HepG2 (cell line): Measurements from ENCODE around the gene NOL4L. TPM values are rescaled to one million over a fixed set of nuclear protein-coding genes. Genes with fewer than 3 reads are reported as not detected.

Experiments used
- AGO2 ChIP-seq: fragments of 200-400 bp; formaldehyde crosslinking; optimal IDR thresholded peaks from 2 replicates; pipeline ENCODE3; 2017; ENCODE audit warnings: mild to moderate bottlenecking, low read depth, low read length, moderate library complexity
- BRCA1 ChIP-seq: sonication (generic); formaldehyde crosslinking; IDR thresholded peaks from 2 replicates; pipeline ENCODE4 v1.4.0; 2020; ENCODE audit warnings: missing genetic modification reagents
- CENPX ChIP-seq: sonication (generic); formaldehyde crosslinking; IDR thresholded peaks from 2 replicates; pipeline ENCODE4 v1.9.0; 2021; ENCODE audit warnings: mild to moderate bottlenecking, missing genetic modification reagents, moderate library complexity
- DRAP1 ChIP-seq: IDR thresholded peaks from 2 replicates; pipeline ENCODE4 v1.6.1; 2016; ENCODE audit warnings: missing genetic modification reagents, missing compliant biosample characterization
- ETV5 ChIP-seq: IDR thresholded peaks from 2 replicates; pipeline ENCODE4 v1.6.1; 2018; ENCODE audit warnings: missing biosample characterization, missing genetic modification reagents, inconsistent platforms, borderline replicate concordance
- HNRNPK ChIP-seq: fragments of 200-400 bp; formaldehyde crosslinking; IDR thresholded peaks from 2 replicates; pipeline ENCODE4 v1.6.1; 2018; ENCODE audit warnings: low read length, low read depth, moderate library complexity, mild to moderate bottlenecking; ENCODE audit not compliant: poor library complexity, severe bottlenecking
- JUNB ChIP-seq: sonication (generic); formaldehyde crosslinking; IDR thresholded peaks from 2 replicates; pipeline ENCODE4 v1.8.0; 2022; ENCODE audit warnings: missing genetic modification reagents, mild to moderate bottlenecking, borderline replicate concordance
- KDM2A ChIP-seq: sonication (generic); formaldehyde crosslinking; IDR thresholded peaks from 2 replicates; pipeline ENCODE4 v1.4.0; 2020; ENCODE audit warnings: low read depth, missing genetic modification reagents, borderline replicate concordance
- KDM5B ChIP-seq: sonication (generic); formaldehyde crosslinking; IDR thresholded peaks from 2 replicates; pipeline ENCODE4 v1.4.0; 2020; ENCODE audit warnings: missing genetic modification reagents, mild to moderate bottlenecking, borderline replicate concordance
- PITX1 ChIP-seq: sonication (generic); formaldehyde crosslinking; IDR thresholded peaks from 2 replicates; pipeline ENCODE4 v1.5.1; 2020; ENCODE audit warnings: mild to moderate bottlenecking, missing genetic modification reagents
- RORA ChIP-seq: sonication (generic); formaldehyde crosslinking; IDR thresholded peaks from 2 replicates; pipeline ENCODE4 v1.5.0; 2020; ENCODE audit warnings: mild to moderate bottlenecking, missing genetic modification reagents, moderate library complexity
- SMAD9 ChIP-seq: sonication (generic); formaldehyde crosslinking; IDR thresholded peaks from 2 replicates; pipeline ENCODE4 v1.5.1; 2020; ENCODE audit warnings: mild to moderate bottlenecking, missing genetic modification reagents
- SNAPC2 ChIP-seq: sonication (generic); formaldehyde crosslinking; IDR thresholded peaks from 2 replicates; pipeline ENCODE4 v1.8.1; 2022; ENCODE audit warnings: mild to moderate bottlenecking, missing genetic modification reagents
- SP1 ChIP-seq, 2 experiments: fragments of 450-650 bp in 1 of 2; sonication (generic) in 1 of 2; formaldehyde crosslinking in 1 of 2; IDR thresholded peaks; 2 replicates each; pipeline versions ENCODE4 v1.4.0 to v1.6.1; 2016 to 2020; ENCODE audit warnings: missing genetic modification reagents in 1 of 2
- TIGD3 ChIP-seq: sonication (generic); formaldehyde crosslinking; IDR thresholded peaks from 2 replicates; pipeline ENCODE4 v1.5.1; 2020; ENCODE audit warnings: mild to moderate bottlenecking, missing genetic modification reagents, borderline replicate concordance
- ZFYVE20 ChIP-seq: sonication (generic); formaldehyde crosslinking; IDR thresholded peaks from 2 replicates; pipeline ENCODE4 v1.8.0; 2023; ENCODE audit warnings: low read depth, mild to moderate bottlenecking, moderate library complexity, missing genetic modification reagents, borderline replicate concordance
- ZNF331 ChIP-seq: sonication (generic); formaldehyde crosslinking; IDR thresholded peaks from 2 replicates; pipeline ENCODE4 v1.4.0; 2020; ENCODE audit warnings: missing genetic modification reagents
- ZNF550 ChIP-seq: sonication (generic); formaldehyde crosslinking; IDR thresholded peaks from 2 replicates; pipeline ENCODE4 v1.4.0; 2020; ENCODE audit warnings: mild to moderate bottlenecking, missing genetic modification reagents, borderline replicate concordance
- ZNF597 ChIP-seq: sonication (generic); formaldehyde crosslinking; IDR thresholded peaks from 2 replicates; pipeline ENCODE4 v1.5.0; 2020; ENCODE audit warnings: missing genetic modification reagents
- ZNF720 ChIP-seq: sonication (generic); formaldehyde crosslinking; IDR thresholded peaks from 2 replicates; pipeline ENCODE4 v1.4.0; 2020; ENCODE audit warnings: missing genetic modification reagents
- ZSCAN12 ChIP-seq: sonication (generic); formaldehyde crosslinking; IDR thresholded peaks from 2 replicates; pipeline ENCODE4 v1.9.0; 2021; ENCODE audit warnings: mild to moderate bottlenecking, missing genetic modification reagents
- ZXDC ChIP-seq: sonication (generic); formaldehyde crosslinking; IDR thresholded peaks from 2 replicates; pipeline ENCODE4 v1.5.0; 2020; ENCODE audit warnings: mild to moderate bottlenecking, missing genetic modification reagents
- polyA plus RNA-seq, 8 experiments: library from polyadenylated mRNA; depleted of rRNA in 3 of 8; stranded (reverse) in 7 of 8; unstranded in 1 of 8; fragments of >200 nt; fragmentation: Illumina TruSeq in 4 of 8; extraction: Trizol in 4 of 8; gene quantifications; 2 replicates each; pipeline versions ENCODE4 v1.2.1 to v1.2.3, GENCODE V29; 2011 to 2016; ENCODE audit warnings: low read depth in 4 of 8, missing spikeins in 1 of 8, mixed read lengths in 1 of 8; ENCODE audit not compliant: insufficient read depth in 1 of 8
- total RNA-seq, 5 experiments: library from RNA; depleted of rRNA; stranded (reverse); fragments of >200 nt; fragmentation: Illumina TruSeq; extraction: Trizol; gene quantifications; 2 replicates each; pipeline ENCODE4 v1.2.3, GENCODE V29; 2016; ENCODE audit warnings: low read depth in 1 of 5

NOL4L gene
- total and polyA plus RNA-seq, 2 of the 13 experiments (the other 11 are each of a cell fraction or from before 2014, with no cell fraction given): 16.6 to 35.4 TPM

- TF ChIP-seq AGO2 (peak; percentile 76), PITX1 (CRISPR knock-in tag) (no peak), HNRNPK (no peak), KDM2A (CRISPR knock-in tag) (no peak), ZSCAN12 (no peak), TIGD3 (CRISPR knock-in tag) (no peak), CENPX (CRISPR knock-in tag) (no peak), JUNB (no peak), BRCA1 (CRISPR knock-in tag) (no peak), DRAP1 (CRISPR knock-in tag) (no peak), SNAPC2 (CRISPR knock-in tag) (no peak), ZNF597 (CRISPR knock-in tag) (no peak), ZNF550 (CRISPR knock-in tag) (no peak), ZFYVE20 (CRISPR knock-in tag) (no peak), ETV5 (no peak), RORA (no peak), ZNF720 (no peak), ZXDC (CRISPR knock-in tag) (no peak), SP1 (IDR thresholded peaks at IDR 0.05) (no peak), SP1 (CRISPR knock-in tag; IDR thresholded peaks at IDR 0.05) (no peak), SMAD9 (CRISPR knock-in tag) (no peak), ZNF331 (no peak), KDM5B (CRISPR knock-in tag) (peak; percentile 23; the same call in 1 of the 2 replicates)
Measured at GRCh38 chr20:32467506-32468312, 117.4 kb downstream of the NOL4L start (continued).
